ENCODE measurements around the gene NUDT6.
A peak's percentile ranks its signal among the peaks of the same experiment; 100 is the strongest.
"Not testable (repeated sequence)": the region's sequence is repeated elsewhere in the genome, so short reads cannot be mapped to it uniquely, and the experiment has no call there.

The NUDT6 gene

GRCh38 chr4:122873821-122874593 is 48.4 kb downstream of the NUDT6 start:
- DNase-seq, result peak; percentile 87

- no peak for DNase-seq
These were observed 49.3 kb downstream of the NUDT6 start for GRCh38 chr4:122873146-122873545.

- not testable (repeated sequence) for DNase-seq
These were observed 54.2 kb downstream of the NUDT6 start for GRCh38 chr4:122868235-122868634.

GRCh38 chr4:122865425-122865824 is 57.0 kb downstream of the NUDT6 start:
- DNase-seq, result peak; percentile 51

GRCh38 chr4:122863639-122864038 is 58.8 kb downstream of the NUDT6 start:
- no peak for DNase-seq

- DNase-seq, result no peak
These were observed 61.0 kb downstream of the NUDT6 start for GRCh38 chr4:122861172-122861943.

GRCh38 chr4:122858705-122859104 is 63.7 kb downstream of the NUDT6 start:
- DNase-seq, result no peak

GRCh38 chr4:122857160-122857559 is 65.2 kb downstream of the NUDT6 start:
- no peak for DNase-seq

GRCh38 chr4:122855353-122855890 is 67.0 kb downstream of the NUDT6 start:
- no peak for DNase-seq

GRCh38 chr4:122854447-122855352 is 67.7 kb downstream of the NUDT6 start:
- DNase-seq, result no peak

- DNase-seq, result no peak
These were observed 70.8 kb downstream of the NUDT6 start for GRCh38 chr4:122851568-122851967.

- not testable (repeated sequence) for DNase-seq
These were observed 72.6 kb downstream of the NUDT6 start for GRCh38 chr4:122849789-122850188.

- no peak for DNase-seq
These were observed 74.5 kb downstream of the NUDT6 start for GRCh38 chr4:122847931-122848330.

- DNase-seq, result no peak
These were observed 76.6 kb downstream of the NUDT6 start for GRCh38 chr4:122845760-122846159.

- no peak for DNase-seq
These were observed 77.3 kb downstream of the NUDT6 start for GRCh38 chr4:122845066-122845465.

- not testable (repeated sequence) for DNase-seq
These were observed 78.0 kb downstream of the NUDT6 start for GRCh38 chr4:122844391-122844790.

GRCh38 chr4:122842984-122843531 is 79.3 kb downstream of the NUDT6 start:
- no peak for DNase-seq
